ENCODE measurements around the gene EVI5.
"Not testable (repeated sequence)": the region's sequence is repeated elsewhere in the genome, so short reads cannot be mapped to it uniquely, and the experiment has no call there.

Gene EVI5

DNA sequence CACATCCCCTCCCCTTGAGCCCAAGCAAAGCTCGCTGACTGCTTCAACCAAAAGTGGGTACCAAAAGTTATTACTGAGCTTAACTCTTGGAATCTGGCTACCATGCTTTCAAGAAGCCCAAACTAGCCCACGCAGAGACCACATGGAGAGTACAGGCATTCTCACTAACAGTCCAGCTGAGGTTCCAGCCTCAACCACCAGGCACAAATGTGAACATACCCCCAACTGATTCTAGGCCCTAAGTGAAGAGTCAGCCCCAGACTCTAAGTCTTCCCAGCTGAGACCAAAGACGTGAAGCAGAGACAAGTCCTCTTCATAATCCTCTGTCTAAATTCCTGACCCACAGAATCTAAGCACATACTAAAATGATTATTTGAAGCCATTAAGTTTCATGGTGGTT is 36.8 kb downstream of the EVI5 start:
- no peak for DNase-seq (ENCODE audit: low read depth in 2 of 2)

DNA sequence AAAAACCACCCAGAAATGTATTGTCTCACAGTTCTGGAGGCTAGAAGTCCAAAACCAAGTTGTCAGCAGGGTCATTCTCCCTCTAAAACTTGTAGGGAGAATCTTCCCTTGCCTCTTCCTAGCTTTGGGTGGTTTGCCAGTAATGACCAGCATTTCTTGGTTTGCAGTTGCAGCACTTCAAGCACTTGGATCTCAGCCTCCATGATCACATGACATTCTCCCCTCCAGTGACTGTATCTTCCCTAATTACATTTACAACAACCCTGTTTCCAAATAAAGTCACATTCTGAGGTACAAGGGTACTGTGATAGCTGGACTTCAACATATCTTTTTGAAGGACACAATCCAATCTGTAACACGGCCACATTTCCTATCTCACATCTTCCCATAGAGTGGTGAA is 37.2 kb downstream of the EVI5 start:
- no peak for DNase-seq (ENCODE audit: low read depth in 2 of 2)

DNA sequence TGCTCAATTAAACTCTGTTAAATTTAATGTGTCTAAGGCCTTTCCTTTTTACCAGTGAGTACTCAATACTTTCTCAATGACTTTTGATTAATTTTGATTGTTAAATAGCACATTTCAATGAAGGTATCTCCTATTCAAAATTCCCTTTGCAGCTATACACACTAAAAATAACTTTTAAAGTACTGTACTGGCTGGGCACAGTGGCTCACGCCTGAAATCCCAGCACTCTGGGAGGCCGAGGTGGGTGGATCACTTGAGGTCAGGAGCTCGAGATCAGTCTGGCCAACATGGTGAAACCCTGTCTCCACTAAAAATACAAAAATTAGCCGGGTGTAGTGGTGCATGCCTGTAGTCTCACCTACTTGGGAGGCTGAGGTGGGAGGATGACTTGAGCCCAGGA is 38.7 kb downstream of the EVI5 start:
- not testable (repeated sequence) for DNase-seq (ENCODE audit: low read depth in 2 of 2)

DNA sequence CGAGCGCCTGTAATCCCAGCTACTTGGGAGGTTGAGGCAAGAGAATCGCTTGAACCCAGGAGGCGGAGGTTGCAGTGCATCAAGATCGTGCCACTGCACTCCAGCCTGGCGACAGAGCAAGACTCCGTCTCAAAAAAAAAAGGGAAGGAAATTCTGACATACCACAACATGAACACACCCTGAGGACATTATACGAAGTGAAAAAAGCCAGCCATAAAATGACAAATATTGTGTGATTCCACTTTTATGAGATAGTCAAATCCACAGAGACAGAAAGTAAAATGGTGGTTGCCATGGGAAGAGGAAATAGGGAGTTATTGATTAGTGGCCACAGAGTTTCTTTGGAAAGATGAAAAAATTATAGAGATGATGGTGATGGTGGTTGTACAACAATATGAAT is 41.7 kb downstream of the EVI5 start:
- no peak for DNase-seq (ENCODE audit: low read depth in 2 of 2)

- no peak for DNase-seq (ENCODE audit: low read depth in 2 of 2)
Measured at GRCh38 chr1:92739669-92740524, 45.0 kb downstream of the EVI5 start.

- DNase-seq (ENCODE audit: low read depth in 2 of 2): no peak
Measured at GRCh38 chr1:92736395-92736794, 48.5 kb downstream of the EVI5 start.

DNA sequence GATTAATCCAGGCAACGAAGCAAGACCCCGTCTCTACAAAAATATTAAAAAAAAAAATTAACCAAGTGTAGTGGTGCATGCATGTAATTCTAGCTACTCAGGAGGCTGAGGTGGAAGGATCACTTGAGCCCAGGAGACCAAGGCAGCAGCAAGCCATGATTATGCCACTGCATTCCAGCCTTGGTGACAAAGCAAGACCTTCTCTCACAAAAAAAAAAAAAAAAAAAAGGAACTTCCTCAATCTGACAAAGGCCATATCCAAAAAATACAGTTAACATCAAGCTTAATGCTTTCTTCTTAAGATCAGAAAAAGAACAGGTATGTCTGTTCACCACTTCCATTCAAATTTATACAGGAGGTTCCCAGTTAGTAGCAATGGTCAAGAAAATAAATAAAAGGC is 54.4 kb downstream of the EVI5 start:
- no peak for DNase-seq (ENCODE audit: low read depth in 2 of 2)

GRCh38 chr1:92728697-92729096 is 56.2 kb downstream of the EVI5 start:
- no peak for DNase-seq (ENCODE audit: low read depth in 2 of 2)

- DNase-seq (ENCODE audit: low read depth in 2 of 2): not testable (repeated sequence)
Measured at GRCh38 chr1:92723713-92724112, 61.2 kb downstream of the EVI5 start.

GRCh38 chr1:92721886-92722285 is 63.0 kb downstream of the EVI5 start:
- no peak for DNase-seq (ENCODE audit: low read depth in 2 of 2)

GRCh38 chr1:92721157-92721556 is 63.8 kb downstream of the EVI5 start:
- not testable (repeated sequence) for DNase-seq (ENCODE audit: low read depth in 2 of 2)

DNA sequence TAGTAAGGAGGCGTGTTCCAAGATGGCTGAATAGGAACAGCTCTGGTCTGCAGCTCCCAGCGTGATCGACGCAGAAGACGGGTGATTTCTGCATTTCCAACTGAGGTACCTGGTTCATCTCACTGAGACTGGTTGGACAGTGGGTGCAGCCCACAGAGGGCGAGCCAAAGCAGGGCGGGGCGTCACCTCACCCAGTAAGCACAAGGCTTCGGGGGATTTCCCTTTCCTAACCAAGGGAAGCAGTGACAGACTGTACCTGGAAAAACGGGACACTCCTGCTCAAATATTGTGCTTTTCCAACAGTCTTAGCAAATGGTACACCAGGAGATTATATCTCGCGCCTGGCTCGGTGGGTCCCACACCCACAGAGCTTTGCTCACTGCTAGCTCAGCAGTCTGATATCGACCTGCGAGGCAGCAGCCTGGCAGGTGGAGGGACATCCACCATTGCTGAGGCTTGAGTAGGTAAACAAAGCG is 69.4 kb downstream of the EVI5 start:
- not testable (repeated sequence) for DNase-seq (ENCODE audit: low read depth in 2 of 2)

- no peak for DNase-seq (ENCODE audit: low read depth in 2 of 2)
Measured at GRCh38 chr1:92713939-92714338, 71.0 kb downstream of the EVI5 start.

DNA sequence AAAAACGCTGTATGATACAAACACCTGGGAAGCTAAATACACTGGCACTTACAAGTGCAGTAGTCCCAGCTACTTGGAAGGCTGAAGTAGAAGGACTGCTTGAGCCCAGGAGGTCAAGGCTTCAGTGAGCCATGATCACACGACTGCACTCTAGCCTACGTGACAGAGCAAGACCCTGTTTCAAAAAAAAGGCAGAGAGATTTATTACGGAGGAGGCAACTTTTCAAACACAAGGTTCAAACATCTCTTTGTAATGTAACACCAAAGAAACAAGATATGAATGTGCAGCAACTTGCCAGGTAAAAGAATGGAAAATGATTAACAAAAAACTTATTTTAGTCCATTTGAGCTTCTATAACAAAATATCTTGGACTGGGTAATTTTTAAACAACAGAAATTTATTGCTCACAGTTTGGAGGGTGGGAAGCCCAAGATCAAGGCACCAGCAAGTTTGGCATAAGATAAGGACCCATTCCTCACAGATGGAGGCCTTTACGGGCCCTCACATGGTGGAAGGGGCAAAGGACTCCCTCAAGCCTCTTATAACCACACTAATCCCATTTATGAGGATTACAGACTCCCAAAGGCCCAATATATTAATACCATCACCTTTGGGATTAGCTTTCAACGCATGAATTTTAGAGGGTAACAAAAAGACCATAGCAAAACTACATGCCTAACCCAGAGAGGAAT is 73.3 kb downstream of the EVI5 start:
- no peak for DNase-seq (ENCODE audit: low read depth in 2 of 2)

DNA sequence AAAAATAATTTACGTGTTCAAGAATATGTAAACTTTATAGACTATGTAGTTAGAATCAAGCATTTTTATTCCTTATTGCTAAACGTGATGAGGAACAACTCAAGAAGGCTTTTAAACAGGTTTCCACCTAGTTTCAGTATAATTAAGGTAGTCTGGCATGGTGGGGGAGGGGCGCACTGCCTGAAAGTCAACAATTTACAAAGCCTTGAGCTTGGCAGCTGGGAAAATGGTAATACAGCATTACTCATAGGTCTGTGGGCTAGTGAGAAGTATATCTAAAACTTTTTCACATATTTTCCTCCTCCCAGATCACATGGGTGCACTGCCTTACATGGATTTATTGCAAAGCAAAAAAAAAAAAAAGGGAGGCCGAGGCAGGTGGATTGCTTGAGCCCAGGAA is 75.2 kb downstream of the EVI5 start:
- DNase-seq (ENCODE audit: low read depth in 2 of 2): no peak

- no peak for DNase-seq (ENCODE audit: low read depth in 2 of 2)
Measured at GRCh38 chr1:92708368-92708950, 76.4 kb downstream of the EVI5 start.

- no peak for DNase-seq (ENCODE audit: low read depth in 2 of 2)
Measured at GRCh38 chr1:92707709-92708108, 77.2 kb downstream of the EVI5 start.

DNA sequence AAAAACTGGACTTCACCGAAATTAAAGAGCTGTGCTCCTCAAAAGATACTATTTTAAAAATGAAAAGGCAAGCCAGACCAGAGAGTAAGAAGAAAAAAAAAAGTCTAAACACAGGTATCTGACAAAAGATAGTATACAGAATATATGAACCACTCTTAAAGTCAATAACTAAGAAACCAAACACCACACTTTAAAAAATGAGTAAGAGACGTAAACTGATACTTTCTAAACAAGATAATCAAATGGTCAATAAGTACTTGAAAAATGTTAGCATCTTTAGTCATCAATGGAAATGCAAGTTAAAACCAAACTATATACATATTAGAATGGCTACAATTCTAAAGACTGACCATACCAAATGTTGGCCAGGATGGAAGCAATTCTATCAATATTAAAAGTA is 77.6 kb downstream of the EVI5 start:
- DNase-seq (ENCODE audit: low read depth in 2 of 2): no peak

GRCh38 chr1:92705446-92705845 is 79.5 kb downstream of the EVI5 start:
- DNase-seq (ENCODE audit: low read depth in 2 of 2): no peak

GRCh38 chr1:92701147-92701546 is 83.8 kb downstream of the EVI5 start:
- no peak for DNase-seq (ENCODE audit: low read depth in 2 of 2)

GRCh38 chr1:92698932-92699331 is 86.0 kb downstream of the EVI5 start:
- no peak for DNase-seq (ENCODE audit: low read depth in 2 of 2)

DNA sequence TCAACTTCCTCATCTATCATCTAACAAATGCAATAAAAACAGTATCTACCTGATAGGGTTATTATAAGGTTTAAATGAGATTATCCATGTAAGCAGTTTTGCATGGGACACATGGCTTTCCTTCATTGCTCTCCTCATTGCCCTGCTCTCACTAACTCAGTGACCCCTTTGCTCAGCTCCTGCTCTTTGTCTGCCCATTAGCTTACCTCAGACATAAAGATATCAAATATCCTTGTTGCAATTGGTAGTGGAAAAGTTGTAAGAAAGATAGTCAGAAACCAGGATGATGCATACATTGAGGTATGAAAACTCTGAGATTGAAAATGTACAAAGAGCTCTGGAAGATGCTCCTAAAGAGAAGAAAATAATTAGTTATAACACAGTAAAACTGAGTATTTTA is 89.8 kb downstream of the EVI5 start:
- DNase-seq (ENCODE audit: low read depth in 2 of 2): no peak

- DNase-seq (ENCODE audit: low read depth in 2 of 2): no peak
Measured at GRCh38 chr1:92691925-92692324, 93.0 kb downstream of the EVI5 start.

All from stimulated activated CD4-positive, alpha-beta T cell treated with anti-CD3 and anti-CD28 coated beads, Interleukin-1b, Interleukin-23, amount 100 ng/mL, for 4 hours (primary cell).